Sigmoid colon (tissue), 7 donors: Measurements from ENCODE around the gene CUL9. TPM values are rescaled to one million over a fixed set of nuclear protein-coding genes. Genes with fewer than 3 reads are reported as not detected.

Experiments
- DNase-seq: peaks from one replicate; pipeline ENCODE4 v3.0.0-alpha.2; 2019
- H3K27ac ChIP-seq, 4 donors: fragments of 200-600 bp; sonication (generic); one replicate each; pipeline ENCODE4 v1.5.1; 2016 to 2019; ENCODE audit warnings: mild to moderate bottlenecking in 1 of 4
- H3K27me3 ChIP-seq, 3 donors: fragments of 200-600 bp; sonication (generic); one replicate each; pipeline ENCODE4 v1.5.1; 2019; ENCODE audit warnings: mild to moderate bottlenecking in 1 of 3
- H3K36me3 ChIP-seq, 4 donors: fragments of 200-600 bp; sonication (generic); one replicate each; pipeline ENCODE4 v1.5.1; 2016 to 2019
- H3K4me1 ChIP-seq, 4 donors: fragments of 200-600 bp; sonication (generic); one replicate each; pipeline ENCODE4 v1.5.1; 2017 to 2019
- H3K4me3 ChIP-seq, 4 donors: fragments of 200-600 bp; sonication (generic); one replicate each; pipeline ENCODE4 v1.5.1; 2017 to 2019; ENCODE audit warnings: mild to moderate bottlenecking in 2 of 4, moderate library complexity in 1 of 4
- H3K9me3 ChIP-seq, 4 donors: fragments of 200-600 bp in 3 of 4; sonication (generic) in 3 of 4; one replicate each; pipeline versions ENCODE4 v1.5.1 to v1.6.1; 2013 to 2019
- CTCF ChIP-seq, 4 experiments: fragments of 450-650 bp in 3 of 4; fragments of 200-600 bp in 1 of 4; IDR thresholded peaks; one replicate each; pipeline ENCODE4 v1.5.1; 2016 to 2019; ENCODE audit warnings: antibody characterized with exemption in 4 of 4, mild to moderate bottlenecking in 3 of 4, moderate library complexity in 2 of 4
- EP300 ChIP-seq, 4 donors: sonication (generic); formaldehyde crosslinking; IDR thresholded peaks; one replicate each; pipeline ENCODE4 v1.6.1; 2017; ENCODE audit warnings: antibody characterized with exemption in 4 of 4
- POLR2A ChIP-seq, 2 donors: fragments of 450-650 bp; IDR thresholded peaks; one replicate each; pipeline ENCODE4 v1.6.1; 2016; ENCODE audit warnings: antibody characterized with exemption in 2 of 2, mild to moderate bottlenecking in 2 of 2, moderate library complexity in 2 of 2
- POLR2AphosphoS5 ChIP-seq, 4 donors: sonication (generic); formaldehyde crosslinking; IDR thresholded peaks; one replicate each; pipeline ENCODE4 v1.6.1; 2017; ENCODE audit warnings: antibody characterized with exemption in 4 of 4
- WGBS, 2 donors: extraction: QIAGEN DNeasy Blood & Tissue Kit; methylation state at CpG; one replicate each; pipeline ENCODE4 v1.1.7; 2013; 5-methylcytosine and 5-hydroxymethylcytosine counted together
- intact Hi-C: fragments of 100-400 bp; cut with DNase I; formaldehyde crosslinking; loops from one replicate; pipeline ENCODE4 v1.15.1; 2023
- polyA plus RNA-seq, 3 donors: library from polyadenylated mRNA; stranded (reverse); fragments of 200-250 nt; gene quantifications; one replicate each; pipeline ENCODE4 v1.2.3, GENCODE V29; 2013
- total RNA-seq, 4 donors: library from RNA; depleted of rRNA; stranded (reverse); fragments of >200 nt; gene quantifications; one replicate each; pipeline ENCODE4 v1.1.0, GENCODE V29; 2016
- donor health status: healthy with polysubstance abuse.
- donor health status: Bipolar disorder and iron deficiency.
- donor health status: healthy.

The CUL9 gene
- total and polyA plus RNA-seq, 7 donors = 5.1 to 49.6 (median 28.2) TPM

GRCh38 chr6:43228951-43229802, 47.2 kb downstream of the CUL9 start, which contains the start of gene DNPH1:
Gene DNPH1 (minus strand): TSS chr6:43229481. CDS start chr6:43229456, 25 bp downstream.
- H3K9me3 ChIP-seq = no peaks in the 10 kb centered on the region
- H3K4me1 ChIP-seq = peaks cover 0 to 15% (median 11%) of the 10 kb centered on the region in 4 donors
- H3K4me3 ChIP-seq = peak within 1 kb of the TSS; percentile 39 to 75 (median 72)
- DNase-seq = peak; percentile 85
- WGBS, 2 donors = 2 to 4% methylated on average over 82 of the region's 82 CpGs
- H3K27ac ChIP-seq = peak within 1 kb of the TSS; percentile 61 to 78 (median 73)
- peaks cover 0 to 2% (median under 1%) of the 10 kb centered on the region in 4 donors for H3K36me3 ChIP-seq
- intact Hi-C loops = loop anchor here (5.0 kb wide), 1 partner anchor 278 kb away; no protein-coding TSS in a partner anchor
- no peak for TF ChIP-seq EP300 (IDR thresholded peaks at IDR 0.05)
- no peak for TF ChIP-seq POLR2A (IDR thresholded peaks at IDR 0.05)
- peak; percentile 14 to 95 (median 54) for TF ChIP-seq CTCF (IDR thresholded peaks at IDR 0.05)
- TF ChIP-seq POLR2AphosphoS5 (IDR thresholded peaks at IDR 0.05) = peak in 2 of 4 donors; percentile 5 to 43
- H3K27me3 ChIP-seq = no peaks in the 10 kb centered on the region

- Histone ChIP-seq H3K4me1 (peaks cover 0 to 15% (median 11%) of the 10 kb centered on the region in 4 donors), H3K27me3 (no peaks in the 10 kb centered on the region), H3K9me3 (no peaks in the 10 kb centered on the region), H3K4me3 (peak overlapping the region in 3 of 4 donors; percentile 70 to 75 (median 73)), H3K27ac (peak overlapping the region in 3 of 4 donors; percentile 70 to 78 (median 76)), H3K36me3 (no peaks in the 10 kb centered on the region)
- peak; percentile 52 for DNase-seq
- TF ChIP-seq POLR2A (IDR thresholded peaks at IDR 0.05) = no peak
- no peak for TF ChIP-seq CTCF (IDR thresholded peaks at IDR 0.05)
- no peak for TF ChIP-seq POLR2AphosphoS5 (IDR thresholded peaks at IDR 0.05)
- no peak for TF ChIP-seq EP300 (IDR thresholded peaks at IDR 0.05)
- WGBS, 2 donors = 73 to 79% methylated on average over 17 of the region's 17 CpGs
- intact Hi-C loops = loop anchor here (5.0 kb wide), 1 partner anchor 277 kb away; no protein-coding TSS in a partner anchor
These were observed 48.0 kb downstream of the CUL9 start for GRCh38 chr6:43229803-43230620.

- intact Hi-C loops = no loop called here
- 89 to 92% methylated on average over 4 of the region's 4 CpGs for WGBS, 2 donors
- DNase-seq = no peak
- H3K27me3 ChIP-seq = no peaks in the 10 kb centered on the region
- H3K4me1 ChIP-seq = peaks cover 0 to 15% (median 11%) of the 10 kb centered on the region in 4 donors
- H3K36me3 ChIP-seq = no peaks in the 10 kb centered on the region
- H3K9me3 ChIP-seq = no peaks in the 10 kb centered on the region
- no peak for TF ChIP-seq CTCF (IDR thresholded peaks at IDR 0.05)
- TF ChIP-seq POLR2A (IDR thresholded peaks at IDR 0.05) = no peak
- no peak overlapping the region for H3K4me3 ChIP-seq
- no peak overlapping the region for H3K27ac ChIP-seq
These were observed 49.1 kb downstream of the CUL9 start for GRCh38 chr6:43231053-43231452.

- DNase-seq = no peak
- intact Hi-C loops = no loop called here
- H3K4me3 ChIP-seq = no peak overlapping the region
These were observed 49.9 kb downstream of the CUL9 start for GRCh38 chr6:43231735-43232450.

More at GRCh38 chr6:43231735-43232450, 49.9 kb downstream of the CUL9 start:
- Histone ChIP-seq H3K9me3 (no peaks in the 10 kb centered on the region), H3K4me1 (peaks cover 0 to 15% (median 11%) of the 10 kb centered on the region in 4 donors), H3K27ac (no peak overlapping the region), H3K27me3 (no peaks in the 10 kb centered on the region), H3K36me3 (no peaks in the 10 kb centered on the region)
- TF ChIP-seq POLR2A (IDR thresholded peaks at IDR 0.05) (no peak), CTCF (IDR thresholded peaks at IDR 0.05) (no peak), EP300 (IDR thresholded peaks at IDR 0.05) (no peak), POLR2AphosphoS5 (IDR thresholded peaks at IDR 0.05) (no peak)
- WGBS, 2 donors = 78 to 79% methylated on average over 3 of the region's 3 CpGs
